H1 (cell line): Measurements from ENCODE around the gene PCED1B.

Source experiments
- ATF2 ChIP-seq: IDR thresholded peaks from 2 replicates; pipeline ENCODE4 v1.6.1; 2012; ENCODE audit warnings: low read length, inconsistent platforms
- BCL11A ChIP-seq, 2 experiments: IDR thresholded peaks; one replicate each; pipeline ENCODE4 v1.6.1; 2011; ENCODE audit warnings: low read depth in 2 of 2, low read length in 2 of 2, mild to moderate bottlenecking in 2 of 2
- CBX8 ChIP-seq: fragments of 300-800, 300-1000 bp; sonication (generic); IDR thresholded peaks from 2 replicates; pipeline ENCODE4 v1.7.1; 2016; ENCODE audit warnings: low read depth, low read length, borderline replicate concordance
- CHD2 ChIP-seq: IDR thresholded peaks from 2 replicates; pipeline ENCODE4 v1.6.1; 2012; ENCODE audit warnings: low read length, improper control_type of control experiment
- CTCF ChIP-seq, 3 experiments: IDR thresholded peaks; 1 replicate in 2 of 3; 2 replicates in 1 of 3; pipeline versions ENCODE4 v1.5.1 to v1.6.1; 2011; ENCODE audit warnings: low read length in 3 of 3, mild to moderate bottlenecking in 3 of 3, inconsistent platforms in 2 of 3, low read depth in 1 of 3, moderate library complexity in 1 of 3; ENCODE audit not compliant: insufficient read depth in 1 of 3; ENCODE audit errors: control extremely low read depth in 1 of 3
- EZH2 ChIP-seq: fragments of 200-600 bp; sonication (generic); IDR thresholded peaks from 2 replicates; pipeline ENCODE4 v1.7.1; 2012; ENCODE audit warnings: low read depth, mild to moderate bottlenecking, moderate library complexity, low read length, inconsistent platforms; ENCODE audit not compliant: severe bottlenecking
- GTF2F1 ChIP-seq: IDR thresholded peaks from 2 replicates; pipeline ENCODE4 v1.6.1; 2012; ENCODE audit warnings: low read depth, low read length, improper control_type of control experiment, borderline replicate concordance
- POLR2A ChIP-seq, 2 experiments: IDR thresholded peaks; 1 replicate in 1 of 2; 2 replicates in 1 of 2; pipeline ENCODE4 v1.6.1; 2011; ENCODE audit warnings: low read depth in 2 of 2, low read length in 2 of 2, mild to moderate bottlenecking in 2 of 2; ENCODE audit errors: control extremely low read depth in 1 of 2
- RAD21 ChIP-seq, 2 experiments: IDR thresholded peaks in 1 of 2; conservative IDR thresholded peaks in 1 of 2; 2 replicates each; pipeline ENCODE4 v1.6.1; 2011; ENCODE audit warnings: low read depth in 2 of 2, low read length in 2 of 2, improper control_type of control experiment in 1 of 2, inconsistent platforms in 1 of 2, mild to moderate bottlenecking in 1 of 2, moderate library complexity in 1 of 2
- RXRA ChIP-seq: IDR thresholded peaks from 2 replicates; pipeline ENCODE4 v1.6.1; 2011; ENCODE audit warnings: low read depth, mild to moderate bottlenecking, low read length, moderate library complexity; ENCODE audit not compliant: insufficient read depth
- SP1 ChIP-seq: IDR thresholded peaks from 2 replicates; pipeline ENCODE4 v1.6.1; 2011; ENCODE audit warnings: low read depth, low read length
- TAF1 ChIP-seq: IDR thresholded peaks from 2 replicates; pipeline ENCODE4 v1.6.1; 2011; ENCODE audit warnings: mild to moderate bottlenecking, low read depth, low read length

- TF ChIP-seq CBX8: no peak
- no peak for TF ChIP-seq ATF2
- no peak for TF ChIP-seq EZH2
- no peak for TF ChIP-seq POLR2A (IDR thresholded peaks at IDR 0.05; ENCODE audit: control extremely low read depth in 1 of 2, low read depth in 2 of 2, low read length in 2 of 2)
- no peak for TF ChIP-seq BCL11A (IDR thresholded peaks at IDR 0.05; ENCODE audit: low read depth in 2 of 2, low read length in 2 of 2)
- no peak for TF ChIP-seq CTCF (IDR thresholded peaks at IDR 0.05; ENCODE audit: control extremely low read depth in 1 of 3, insufficient read depth in 1 of 3, low read depth in 1 of 3, low read length in 3 of 3)
- no peak for TF ChIP-seq RAD21 (IDR thresholded peaks at IDR 0.05 in 1 of 2, conservative IDR thresholded peaks at IDR 0.05 in 1 of 2; ENCODE audit: low read depth in 2 of 2, low read length in 2 of 2)
- TF ChIP-seq CHD2: no peak
- TF ChIP-seq TAF1: no peak
- TF ChIP-seq GTF2F1: no peak
- no peak for TF ChIP-seq RXRA
- no peak for TF ChIP-seq SP1
Observed at GRCh38 chr12:47102845-47103651, 23.6 kb downstream of the PCED1B start.
